IMR-90 (cell line): Measurements from ENCODE around the gene TM4SF18.

Experiments
- CTCF ChIP-seq: conservative IDR thresholded peaks from 2 replicates; pipeline ENCODE4 v1.5.1; 2012; ENCODE audit warnings: mild to moderate bottlenecking, low read depth, low read length, improper control_type of control experiment
- ELK1 ChIP-seq: fragments of 150-350 bp; IDR thresholded peaks from 2 replicates; pipeline ENCODE4 v1.6.1; 2016; ENCODE audit warnings: low read depth, mild to moderate bottlenecking, low read length, moderate library complexity, borderline replicate concordance
- POLR2A ChIP-seq: IDR thresholded peaks from 2 replicates; pipeline ENCODE4 v1.6.1; 2012; ENCODE audit warnings: mild to moderate bottlenecking, low read depth, low read length
- RAD21 ChIP-seq: IDR thresholded peaks from 2 replicates; pipeline ENCODE4 v1.6.1; 2012; ENCODE audit warnings: low read length, improper control_type of control experiment
- RFX5 ChIP-seq: IDR thresholded peaks from 2 replicates; pipeline ENCODE4 v1.8.0; 2012; ENCODE audit warnings: low read depth, mild to moderate bottlenecking, low read length, moderate library complexity
- SMC3 ChIP-seq: fragments of 150-350 bp; IDR thresholded peaks from 2 replicates; pipeline ENCODE4 v1.6.1; 2016; ENCODE audit warnings: low read depth, mild to moderate bottlenecking, antibody characterized with exemption, low read length, moderate library complexity

- TF ChIP-seq RFX5 (no peak), CTCF (no peak), ELK1 (no peak), POLR2A (no peak), SMC3 (no peak), RAD21 (no peak)
These were observed 2.7 kb downstream of the TM4SF18 start for GRCh38 chr3:149330609-149331331.
